SK-N-SH (cell line): ENCODE results near the gene TVP23C. TPM values are rescaled to one million over a fixed set of nuclear protein-coding genes. Genes with fewer than 3 reads are reported as not detected.
A peak's percentile ranks its signal among the peaks of the same experiment; 100 is the strongest.

Source experiments
- CTCF ChIA-PET: fragments of 300-600, 350-600 bp; formaldehyde crosslinking; extraction: SDS; loops from one replicate; lab custom pipeline; 2021; lab: Yijun Ruan, JAX
- POLR2A ChIA-PET: fragments of 350-600 bp; sonication (Branson Sonifier 250); formaldehyde crosslinking; extraction: SDS; loops from one replicate; lab custom pipeline; 2020; ENCODE audit warnings: antibody characterized with exemption, inconsistent platforms; lab: Yijun Ruan, JAX
- DNase-seq: peaks from one replicate; pipeline ENCODE4 v3.0.0; 2012
- H2AFZ ChIP-seq: fragments of 200-600 bp; sonication (generic); 2 replicates; pipeline ENCODE4 v1.8.1; 2016; ENCODE audit warnings: antibody characterized with exemption, mild to moderate bottlenecking, low read depth
- H3F3A ChIP-seq: fragments of 200-600 bp; sonication (generic); replicated peaks from 2 replicates; pipeline ENCODE3; 2016; ENCODE audit warnings: antibody characterized with exemption, mild to moderate bottlenecking; ENCODE audit not compliant: insufficient read depth
- H3K27ac ChIP-seq, 2 experiments: fragments of 200-500 bp in 1 of 2; fragments of 200-600 bp in 1 of 2; sonication (Bioruptor generic) in 1 of 2; sonication (generic), shearing (Covaris generic) in 1 of 2; 2 replicates each; pipeline versions ENCODE4 v1.5.1 to v1.6.1; 2014 to 2016; ENCODE audit warnings: low read depth in 2 of 2, inconsistent platforms in 1 of 2, low read length in 1 of 2, mild to moderate bottlenecking in 1 of 2, mixed read lengths in 1 of 2
- H3K27me3 ChIP-seq: fragments of 200-600 bp; sonication (generic), shearing (Covaris generic); 2 replicates; pipeline ENCODE4 v1.6.1; 2016; ENCODE audit warnings: mixed run types; ENCODE audit not compliant: insufficient read depth
- H3K36me3 ChIP-seq, 2 experiments: fragments of 200-500 bp in 1 of 2; fragments of 200-600 bp in 1 of 2; sonication (Bioruptor generic) in 1 of 2; sonication (generic) in 1 of 2; replicated peaks in 1 of 2; 2 replicates each; pipeline versions ENCODE3 to v1.5.1; 2014 to 2016; ENCODE audit warnings: low read length in 1 of 2, mild to moderate bottlenecking in 1 of 2; ENCODE audit not compliant: insufficient read depth in 2 of 2, control insufficient read depth in 1 of 2
- H3K4me1 ChIP-seq, 2 experiments: fragments of 200-500 bp in 1 of 2; fragments of 200-600 bp in 1 of 2; sonication (Bioruptor generic) in 1 of 2; sonication (generic), shearing (Covaris generic) in 1 of 2; 2 replicates each; pipeline versions ENCODE4 v1.5.1 to v1.6.1; 2014 to 2016; ENCODE audit warnings: low read depth in 1 of 2, low read length in 1 of 2, mixed run types in 1 of 2; ENCODE audit not compliant: insufficient read depth in 2 of 2, control insufficient read depth in 1 of 2
- H3K4me2 ChIP-seq: fragments of 200-600 bp; sonication (generic), shearing (Covaris generic); 2 replicates; pipeline ENCODE4 v1.6.1; 2017; ENCODE audit warnings: mixed run types
- H3K4me3 ChIP-seq, 2 experiments: fragments of 200-500 bp in 1 of 2; fragments of 200-600 bp in 1 of 2; sonication (Bioruptor generic) in 1 of 2; sonication (generic), shearing (Covaris generic) in 1 of 2; 2 replicates each; pipeline versions ENCODE4 v1.5.1 to v1.8.1; 2014 to 2016; ENCODE audit warnings: low read depth in 2 of 2, inconsistent platforms in 1 of 2, low read length in 1 of 2, mild to moderate bottlenecking in 1 of 2, mixed read lengths in 1 of 2, moderate library complexity in 1 of 2
- H3K79me2 ChIP-seq: fragments of 200-600 bp; sonication (generic); 2 replicates; pipeline ENCODE4 v1.8.1; 2017; ENCODE audit warnings: mild to moderate bottlenecking; ENCODE audit not compliant: insufficient read depth
- H3K9ac ChIP-seq: fragments of 200-600 bp; sonication (generic); 2 replicates; pipeline ENCODE4 v1.6.1; 2017; ENCODE audit warnings: mixed run types
- H3K9me2 ChIP-seq: fragments of 200-600 bp; sonication (generic); 2 replicates; pipeline ENCODE4 v1.6.1; 2017; ENCODE audit warnings: mixed run types
- H3K9me3 ChIP-seq: fragments of 200-600 bp; sonication (generic); 2 replicates; pipeline ENCODE4 v1.6.1; 2017; ENCODE audit warnings: mixed run types, mild to moderate bottlenecking, moderate library complexity
- H4K20me1 ChIP-seq: fragments of 200-600 bp; sonication (generic); 2 replicates; pipeline ENCODE4 v1.6.1; 2017; ENCODE audit warnings: mild to moderate bottlenecking, mixed run types; ENCODE audit not compliant: insufficient read depth
- CHD2 ChIP-seq: fragments of 150-350 bp; IDR thresholded peaks from 2 replicates; pipeline ENCODE4 v1.6.1; 2018; ENCODE audit warnings: low read length; ENCODE audit not compliant: partially characterized antibody
- EP300 ChIP-seq, 2 experiments: IDR thresholded peaks; 2 replicates each; pipeline versions ENCODE4 v1.4.0 to v1.6.1; 2012; ENCODE audit warnings: borderline replicate concordance in 1 of 2, low read depth in 1 of 2, low read length in 1 of 2
- EZH2phosphoT487 ChIP-seq: fragments of 200-600 bp; sonication (generic); IDR thresholded peaks from 2 replicates; pipeline ENCODE4 v1.6.1; 2017; ENCODE audit warnings: low read depth, mixed run types, mild to moderate bottlenecking, antibody characterized with exemption, moderate library complexity, borderline replicate concordance
- FOSL2 ChIP-seq: IDR thresholded peaks from 2 replicates; pipeline ENCODE4 v1.4.0; 2012; ENCODE audit warnings: low read depth, mild to moderate bottlenecking, moderate library complexity, borderline replicate concordance
- FOXJ3 ChIP-seq: sonication (generic); formaldehyde crosslinking; IDR thresholded peaks from 2 replicates; pipeline ENCODE4 v1.5.1; 2020; ENCODE audit warnings: mild to moderate bottlenecking, missing genetic modification reagents
- FOXM1 ChIP-seq: IDR thresholded peaks from 2 replicates; pipeline ENCODE4 v1.4.0; 2012; ENCODE audit warnings: low read depth, mild to moderate bottlenecking
- JUND ChIP-seq: IDR thresholded peaks from 2 replicates; pipeline ENCODE4 v1.4.0; 2012
- NFIC ChIP-seq: IDR thresholded peaks from 2 replicates; pipeline ENCODE4 v1.4.0; 2012; ENCODE audit warnings: borderline replicate concordance
- RCOR1 ChIP-seq: fragments of 150-350 bp; IDR thresholded peaks from 2 replicates; pipeline ENCODE4 v1.6.1; 2017; ENCODE audit warnings: antibody characterized with exemption, low read length
- SIN3A ChIP-seq: IDR thresholded peaks from 2 replicates; pipeline ENCODE4 v1.6.1; 2012; ENCODE audit warnings: low read depth, mild to moderate bottlenecking, low read length, moderate library complexity, borderline replicate concordance
- SMC3 ChIP-seq: IDR thresholded peaks from 2 replicates; pipeline ENCODE4 v1.6.1; 2012; ENCODE audit warnings: low read depth, low read length, improper control_type of control experiment
- TAF1 ChIP-seq: IDR thresholded peaks from 2 replicates; pipeline ENCODE4 v1.6.1; 2012; ENCODE audit warnings: low read depth, mild to moderate bottlenecking, low read length, moderate library complexity, borderline replicate concordance
- TEAD4 ChIP-seq: IDR thresholded peaks from 2 replicates; pipeline ENCODE4 v1.4.0; 2012; ENCODE audit warnings: mild to moderate bottlenecking, borderline replicate concordance; ENCODE audit not compliant: insufficient read depth
- WGBS: methylation state at CpG from one replicate; pipeline ENCODE4 v1.1.6; 2017; ENCODE audit warnings: low lambda C conversion rate; 5-methylcytosine and 5-hydroxymethylcytosine counted together
- polyA plus RNA-seq, 3 experiments: library from polyadenylated mRNA; depleted of rRNA; stranded (reverse); fragments of >200 nt; gene quantifications; 2 replicates each; pipeline ENCODE4 v1.2.3, GENCODE V29; 2012
- small RNA-seq, 7 experiments: library from RNA; depleted of rRNA; stranded (forward); fragments of <200 nt; gene quantifications; one replicate each; pipeline ENCODE3, GENCODE V24; 2012
- TF ChIP-seq, protein P1 (sequence below): fragments of 150-350 bp; IDR thresholded peaks from 2 replicates; pipeline ENCODE4 v1.6.1; 2017; ENCODE audit warnings: antibody characterized with exemption, low read length, low read depth, borderline replicate concordance
- TF ChIP-seq, protein P2 (sequence below): IDR thresholded peaks from 2 replicates; pipeline ENCODE4 v1.4.0; 2012; ENCODE audit warnings: low read depth, borderline replicate concordance
- TF ChIP-seq, protein P3 (sequence below): IDR thresholded peaks from 2 replicates; pipeline ENCODE4 v1.4.0; 2012; ENCODE audit warnings: low read depth
- TF ChIP-seq, protein P4 (sequence below): IDR thresholded peaks from 2 replicates; pipeline ENCODE4; 2012

The TVP23C gene
- polyA plus RNA-seq, 1 of the 3 experiments (the other 2 are of a cell fraction) = 4.7 TPM

GRCh38 chr17:15452746-15453145 is 110.5 kb downstream of the TVP23C start:
- no peaks in the 10 kb centered on the region for H3K27me3 ChIP-seq
- H3K79me2 ChIP-seq = no peaks in the 10 kb centered on the region
- no peak overlapping the region for H3K9ac ChIP-seq
- H3K4me3 ChIP-seq = no peak overlapping the region
- POLR2A ChIA-PET = interaction anchor here (0.6 kb wide), 1 partner anchor 9 kb away, joined by 3 read pairs; no protein-coding TSS in a partner anchor
- no peak for TF ChIP-seq FOSL2
- no peak for TF ChIP-seq SIN3A
- no peak for TF ChIP-seq FOXM1
- TF ChIP-seq EZH2phosphoT487 = no peak
- no peak for TF ChIP-seq FOXJ3 (CRISPR knock-in tag)
- TF ChIP-seq TAF1 = no peak
- TF ChIP-seq TEAD4 = no peak
- no peak for TF ChIP-seq CHD2
- no peak for TF ChIP-seq SMC3
- no peak for TF ChIP-seq JUND
- no peak for TF ChIP-seq RCOR1
- TF ChIP-seq, protein P1, sequence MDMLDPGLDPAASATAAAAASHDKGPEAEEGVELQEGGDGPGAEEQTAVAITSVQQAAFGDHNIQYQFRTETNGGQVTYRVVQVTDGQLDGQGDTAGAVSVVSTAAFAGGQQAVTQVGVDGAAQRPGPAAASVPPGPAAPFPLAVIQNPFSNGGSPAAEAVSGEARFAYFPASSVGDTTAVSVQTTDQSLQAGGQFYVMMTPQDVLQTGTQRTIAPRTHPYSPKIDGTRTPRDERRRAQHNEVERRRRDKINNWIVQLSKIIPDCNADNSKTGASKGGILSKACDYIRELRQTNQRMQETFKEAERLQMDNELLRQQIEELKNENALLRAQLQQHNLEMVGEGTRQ = no peak
- TF ChIP-seq EP300 (IDR thresholded peaks at IDR 0.05; ENCODE audit: borderline replicate concordance in 1 of 2, low read depth in 1 of 2, low read length in 1 of 2) = no peak
- TF ChIP-seq, protein P2, sequence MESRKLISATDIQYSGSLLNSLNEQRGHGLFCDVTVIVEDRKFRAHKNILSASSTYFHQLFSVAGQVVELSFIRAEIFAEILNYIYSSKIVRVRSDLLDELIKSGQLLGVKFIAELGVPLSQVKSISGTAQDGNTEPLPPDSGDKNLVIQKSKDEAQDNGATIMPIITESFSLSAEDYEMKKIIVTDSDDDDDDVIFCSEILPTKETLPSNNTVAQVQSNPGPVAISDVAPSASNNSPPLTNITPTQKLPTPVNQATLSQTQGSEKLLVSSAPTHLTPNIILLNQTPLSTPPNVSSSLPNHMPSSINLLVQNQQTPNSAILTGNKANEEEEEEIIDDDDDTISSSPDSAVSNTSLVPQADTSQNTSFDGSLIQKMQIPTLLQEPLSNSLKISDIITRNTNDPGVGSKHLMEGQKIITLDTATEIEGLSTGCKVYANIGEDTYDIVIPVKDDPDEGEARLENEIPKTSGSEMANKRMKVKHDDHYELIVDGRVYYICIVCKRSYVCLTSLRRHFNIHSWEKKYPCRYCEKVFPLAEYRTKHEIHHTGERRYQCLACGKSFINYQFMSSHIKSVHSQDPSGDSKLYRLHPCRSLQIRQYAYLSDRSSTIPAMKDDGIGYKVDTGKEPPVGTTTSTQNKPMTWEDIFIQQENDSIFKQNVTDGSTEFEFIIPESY = no peak
- TF ChIP-seq, protein P3, sequence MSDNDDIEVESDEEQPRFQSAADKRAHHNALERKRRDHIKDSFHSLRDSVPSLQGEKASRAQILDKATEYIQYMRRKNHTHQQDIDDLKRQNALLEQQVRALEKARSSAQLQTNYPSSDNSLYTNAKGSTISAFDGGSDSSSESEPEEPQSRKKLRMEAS = no peak
- TF ChIP-seq NFIC = no peak
- TF ChIP-seq, protein P4, sequence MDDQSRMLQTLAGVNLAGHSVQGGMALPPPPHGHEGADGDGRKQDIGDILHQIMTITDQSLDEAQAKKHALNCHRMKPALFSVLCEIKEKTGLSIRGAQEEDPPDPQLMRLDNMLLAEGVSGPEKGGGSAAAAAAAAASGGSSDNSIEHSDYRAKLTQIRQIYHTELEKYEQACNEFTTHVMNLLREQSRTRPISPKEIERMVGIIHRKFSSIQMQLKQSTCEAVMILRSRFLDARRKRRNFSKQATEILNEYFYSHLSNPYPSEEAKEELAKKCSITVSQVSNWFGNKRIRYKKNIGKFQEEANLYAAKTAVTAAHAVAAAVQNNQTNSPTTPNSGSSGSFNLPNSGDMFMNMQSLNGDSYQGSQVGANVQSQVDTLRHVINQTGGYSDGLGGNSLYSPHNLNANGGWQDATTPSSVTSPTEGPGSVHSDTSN = no peak
- 0 out of 2 replicates have a peak overlapping the region, but pooled peaks have one; percentile 9 for H3K4me2 ChIP-seq
- H3K9me2 ChIP-seq = no peaks in the 10 kb centered on the region
- no peak overlapping the region for H2AFZ ChIP-seq
- CTCF ChIA-PET = interaction anchor here (1.5 kb wide), 1 partner anchor 50 kb away, joined by 4 read pairs; no protein-coding TSS in a partner anchor
- no peaks in the 10 kb centered on the region for H3K36me3 ChIP-seq
- DNase-seq = no peak
- H3K27ac ChIP-seq = 0 out of 4 replicates have a peak overlapping the region, but pooled peaks of 1 of the 2 experiments have one; percentile 22
- 0 out of 2 replicates have a peak, but pooled peaks cover 3% of the 10 kb centered on the region for H3K9me3 ChIP-seq
- WGBS = 69% methylated on average over 1 of the region's 1 CpG
- peaks cover 10% of the 10 kb centered on the region for H3F3A ChIP-seq
- H3K4me1 ChIP-seq = peaks cover 19 to 22% of the 10 kb centered on the region in 2 experiments
- H4K20me1 ChIP-seq = no peaks in the 10 kb centered on the region

Small RNAs within 50 kb of the gene (small RNA-seq; reads per million reads assigned to genes)
- gene AC005838.1 (0 reads per million in 7 experiments), gene RF00090 (0 reads per million in 7 experiments)

Other genes starting within 250 kb of the TVP23C start
- 0.21 and 0.62 TPM in 2 replicates for gene TEKT3, start 221.9 kb downstream of the TVP23C start, polyA plus RNA-seq (2012; rRNA removed)
- 3.8 and 4.6 TPM in 2 replicates for gene CDRT4, start 95.9 kb downstream of the TVP23C start, polyA plus RNA-seq (2012; rRNA removed)
- 0.46 and 1.7 TPM in 2 replicates for gene FBXW10B, start 56.2 kb upstream of the TVP23C start, polyA plus RNA-seq (2012; rRNA removed)
- 24.8 and 30.7 TPM in 2 replicates for gene TRIM16, start 120.8 kb upstream of the TVP23C start, polyA plus RNA-seq (2012; rRNA removed)
- 16.5 and 17.1 TPM in 2 replicates for gene ZNF286A, start 136.3 kb upstream of the TVP23C start, polyA plus RNA-seq (2012; rRNA removed)
- gene TBC1D26, start 168.8 kb upstream of the TVP23C start, polyA plus RNA-seq (2012; rRNA removed) = not detected in 2 replicates